ENCODE results near the gene MTG2. TPM values are rescaled to one million over a fixed set of nuclear protein-coding genes. Genes with fewer than 3 reads are reported as not detected.

Gene MTG2
- total and polyA plus RNA-seq, 2 of the 13 experiments (the other 11 are each of a cell fraction or from before 2014, with no cell fraction given) = 20.4 to 37.8 TPM

DNA sequence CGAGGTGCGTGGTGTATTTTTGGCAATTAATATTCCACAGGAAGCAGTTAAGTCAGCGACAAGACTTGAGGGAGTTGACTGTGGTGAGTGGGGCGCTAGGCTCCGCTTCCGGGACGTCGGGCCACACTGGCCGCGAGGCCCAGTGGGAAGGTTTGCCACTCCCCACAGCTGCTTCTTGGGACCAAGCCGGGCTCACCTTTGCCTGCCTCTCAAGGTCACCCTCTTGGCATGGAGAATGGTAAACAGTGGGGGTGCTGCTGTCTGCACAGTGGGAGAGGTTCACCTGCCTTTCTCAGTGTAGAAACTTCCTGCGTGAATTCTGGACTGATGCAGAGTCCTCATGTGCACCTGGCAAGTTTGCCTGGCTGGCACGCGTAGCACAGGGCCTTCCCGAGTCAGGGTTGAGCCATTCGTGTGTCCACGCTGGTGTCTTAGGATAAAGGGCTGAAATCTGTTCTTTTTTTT lies 61.8 kb downstream of the MTG2 start (continued):
- TF ChIP-seq, protein P1, sequence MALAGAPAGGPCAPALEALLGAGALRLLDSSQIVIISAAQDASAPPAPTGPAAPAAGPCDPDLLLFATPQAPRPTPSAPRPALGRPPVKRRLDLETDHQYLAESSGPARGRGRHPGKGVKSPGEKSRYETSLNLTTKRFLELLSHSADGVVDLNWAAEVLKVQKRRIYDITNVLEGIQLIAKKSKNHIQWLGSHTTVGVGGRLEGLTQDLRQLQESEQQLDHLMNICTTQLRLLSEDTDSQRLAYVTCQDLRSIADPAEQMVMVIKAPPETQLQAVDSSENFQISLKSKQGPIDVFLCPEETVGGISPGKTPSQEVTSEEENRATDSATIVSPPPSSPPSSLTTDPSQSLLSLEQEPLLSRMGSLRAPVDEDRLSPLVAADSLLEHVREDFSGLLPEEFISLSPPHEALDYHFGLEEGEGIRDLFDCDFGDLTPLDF (CRISPR knock-in tag; IDR thresholded peaks at IDR 0.05) = no peak
- TF ChIP-seq ZNF383 (CRISPR knock-in tag; IDR thresholded peaks at IDR 0.05; ENCODE audit: borderline replicate concordance) (no peak), TOE1 (CRISPR knock-in tag; IDR thresholded peaks at IDR 0.05) (no peak), MLXIP (CRISPR knock-in tag; IDR thresholded peaks at IDR 0.05; ENCODE audit: borderline replicate concordance) (no peak), ZNF740 (CRISPR knock-in tag; IDR thresholded peaks at IDR 0.05) (peak; percentile 79; the same call in 1 of the 2 replicates), HIC2 (CRISPR knock-in tag; IDR thresholded peaks at IDR 0.05; ENCODE audit: low read depth) (peak; percentile 56; the same call in 1 of the 2 replicates), XRCC5 (optimal IDR thresholded peaks at IDR 0.05; ENCODE audit: low read length) (no peak), ZNF224 (CRISPR knock-in tag; IDR thresholded peaks at IDR 0.05) (0 out of 2 replicates have a peak, but pooled peaks have one; percentile 30), SKI (IDR thresholded peaks at IDR 0.05; ENCODE audit: partially characterized antibody) (no peak), MAF1 (CRISPR knock-in tag; IDR thresholded peaks at IDR 0.05; ENCODE audit: borderline replicate concordance) (no peak)
- TF ChIP-seq, protein P2, sequence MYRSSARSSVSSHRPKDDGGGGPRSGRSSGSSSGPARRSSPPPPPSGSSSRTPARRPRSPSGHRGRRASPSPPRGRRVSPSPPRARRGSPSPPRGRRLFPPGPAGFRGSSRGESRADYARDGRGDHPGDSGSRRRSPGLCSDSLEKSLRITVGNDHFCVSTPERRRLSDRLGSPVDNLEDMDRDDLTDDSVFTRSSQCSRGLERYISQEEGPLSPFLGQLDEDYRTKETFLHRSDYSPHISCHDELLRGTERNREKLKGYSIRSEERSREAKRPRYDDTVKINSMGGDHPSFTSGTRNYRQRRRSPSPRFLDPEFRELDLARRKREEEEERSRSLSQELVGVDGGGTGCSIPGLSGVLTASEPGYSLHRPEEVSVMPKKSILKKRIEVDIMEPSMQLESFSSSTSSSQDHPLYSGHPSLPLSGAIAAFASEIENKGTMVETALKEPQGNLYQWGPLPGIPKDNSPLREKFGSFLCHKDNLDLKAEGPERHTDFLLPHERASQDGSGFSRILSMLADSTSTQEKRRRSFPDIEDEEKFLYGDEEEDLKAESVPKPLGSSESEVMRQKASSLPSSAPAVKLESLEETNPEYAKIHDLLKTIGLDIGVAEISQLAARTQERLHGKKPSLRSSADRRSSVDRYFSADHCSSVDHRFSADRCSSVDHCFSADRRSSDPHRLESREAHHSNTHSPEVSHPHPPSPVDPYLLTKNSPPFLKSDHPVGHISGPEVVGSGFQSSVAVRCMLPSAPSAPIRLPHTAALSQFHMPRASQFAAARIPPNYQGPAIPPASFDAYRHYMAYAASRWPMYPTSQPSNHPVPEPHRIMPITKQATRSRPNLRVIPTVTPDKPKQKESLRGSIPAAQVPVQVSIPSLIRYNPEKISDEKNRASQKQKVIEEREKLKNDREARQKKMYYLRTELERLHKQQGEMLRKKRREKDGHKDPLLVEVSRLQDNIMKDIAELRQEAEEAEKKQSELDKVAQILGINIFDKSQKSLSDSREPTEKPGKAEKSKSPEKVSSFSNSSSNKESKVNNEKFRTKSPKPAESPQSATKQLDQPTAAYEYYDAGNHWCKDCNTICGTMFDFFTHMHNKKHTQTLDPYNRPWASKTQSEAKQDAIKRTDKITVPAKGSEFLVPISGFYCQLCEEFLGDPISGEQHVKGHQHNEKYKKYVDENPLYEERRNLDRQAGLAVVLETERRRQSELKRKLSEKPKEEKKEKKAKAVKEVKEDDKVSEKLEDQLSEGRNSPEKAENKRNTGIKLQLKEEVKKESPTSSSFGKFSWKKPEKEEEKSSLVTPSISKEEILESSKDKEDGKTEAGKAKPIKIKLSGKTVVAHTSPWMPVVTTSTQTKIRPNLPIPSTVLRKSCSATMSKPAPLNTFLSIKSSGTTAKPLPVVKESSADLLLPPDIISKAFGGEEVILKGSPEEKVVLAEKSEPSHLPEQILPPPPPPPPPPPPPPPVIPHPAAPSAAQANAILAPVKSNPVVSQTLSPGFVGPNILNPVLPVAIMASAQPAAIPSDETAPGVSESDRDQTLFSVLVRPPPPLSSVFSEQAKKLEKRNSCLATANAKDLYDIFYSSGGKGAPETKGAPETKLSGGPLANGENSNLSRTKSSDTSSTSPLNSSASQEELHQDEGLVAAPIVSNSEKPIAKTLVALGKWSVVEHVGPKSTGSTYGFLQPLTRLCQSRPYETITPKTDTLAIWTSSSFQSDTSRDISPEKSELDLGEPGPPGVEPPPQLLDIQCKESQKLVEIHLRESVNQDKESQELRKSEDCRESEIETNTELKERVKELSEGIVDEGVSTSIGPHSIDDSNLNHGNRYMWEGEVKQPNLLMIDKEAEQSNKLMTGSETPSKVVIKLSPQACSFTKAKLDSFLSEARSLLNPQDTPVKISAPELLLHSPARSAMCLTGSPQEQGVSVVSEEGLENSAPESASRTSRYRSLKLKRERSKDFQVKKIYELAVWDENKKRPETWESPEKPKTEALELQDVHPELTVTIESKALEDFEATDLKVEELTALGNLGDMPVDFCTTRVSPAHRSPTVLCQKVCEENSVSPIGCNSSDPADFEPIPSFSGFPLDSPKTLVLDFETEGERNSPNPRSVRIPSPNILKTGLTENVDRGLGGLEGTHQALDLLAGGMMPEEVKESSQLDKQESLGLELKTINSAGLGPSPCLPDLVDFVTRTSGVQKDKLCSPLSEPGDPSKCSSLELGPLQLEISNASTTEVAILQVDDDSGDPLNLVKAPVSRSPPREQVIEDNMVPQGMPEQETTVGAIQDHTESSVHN (CRISPR knock-in tag; IDR thresholded peaks at IDR 0.05) = no peak

Data from HepG2 (cell line).